CD4-positive, alpha-beta T cell treated with Interleukin-15 for 4 hours (primary cell): ENCODE measurements around the gene KLF18.
"Not testable (repeated sequence)": the region's sequence is repeated elsewhere in the genome, so short reads cannot be mapped to it uniquely, and the experiment has no call there.

Experiments used
- DNase-seq: peaks from one replicate; pipeline ENCODE4 v3.0.0-alpha.2; 2020; ENCODE audit warnings: low spot score

The KLF18 gene

DNA sequence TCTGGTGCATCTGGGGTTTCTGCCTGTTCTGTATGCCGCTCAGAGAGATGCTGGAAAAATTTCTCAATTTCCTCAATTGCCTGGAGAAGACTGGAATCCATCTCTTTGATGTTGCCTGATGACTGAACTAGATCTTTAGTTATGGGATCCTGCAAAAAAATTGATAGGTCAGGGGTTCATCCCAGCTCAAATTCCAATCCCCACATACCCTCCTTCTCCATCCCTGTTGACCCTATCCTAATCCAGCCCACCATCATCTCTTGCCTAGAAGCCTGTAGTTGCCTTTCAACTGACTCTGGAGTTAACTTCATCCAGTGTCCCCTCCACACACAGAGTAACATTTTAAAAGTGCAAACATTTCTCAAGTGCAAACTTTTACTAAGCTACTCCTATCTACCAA, at the start of gene KLF18:
Gene KLF18 (minus strand): TSS at position 101 of the 400 bp plus-strand sequence. CDS start 0 bp downstream, at position 101.
- DNase-seq, result no peak

DNA sequence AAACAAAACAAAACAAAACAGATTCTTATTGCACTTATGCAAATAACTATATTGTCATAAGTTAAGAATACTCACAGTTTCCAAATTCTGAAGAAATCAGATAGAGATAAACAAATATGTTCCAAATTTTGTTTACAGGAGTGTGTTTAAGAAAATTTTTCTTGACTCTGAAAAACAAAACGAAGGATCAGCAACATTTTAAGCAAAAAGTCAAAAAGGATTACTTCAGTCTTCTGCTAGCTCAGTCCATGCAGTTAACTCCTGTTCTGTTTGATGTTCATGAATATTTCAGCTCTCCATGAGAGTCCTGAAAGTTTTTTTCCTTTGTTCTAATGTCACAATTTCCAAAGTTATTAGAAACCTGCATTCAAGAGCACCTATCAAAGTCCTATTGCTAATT, 33.2 kb upstream of the KLF18 start:
- DNase-seq, result no peak

DNA sequence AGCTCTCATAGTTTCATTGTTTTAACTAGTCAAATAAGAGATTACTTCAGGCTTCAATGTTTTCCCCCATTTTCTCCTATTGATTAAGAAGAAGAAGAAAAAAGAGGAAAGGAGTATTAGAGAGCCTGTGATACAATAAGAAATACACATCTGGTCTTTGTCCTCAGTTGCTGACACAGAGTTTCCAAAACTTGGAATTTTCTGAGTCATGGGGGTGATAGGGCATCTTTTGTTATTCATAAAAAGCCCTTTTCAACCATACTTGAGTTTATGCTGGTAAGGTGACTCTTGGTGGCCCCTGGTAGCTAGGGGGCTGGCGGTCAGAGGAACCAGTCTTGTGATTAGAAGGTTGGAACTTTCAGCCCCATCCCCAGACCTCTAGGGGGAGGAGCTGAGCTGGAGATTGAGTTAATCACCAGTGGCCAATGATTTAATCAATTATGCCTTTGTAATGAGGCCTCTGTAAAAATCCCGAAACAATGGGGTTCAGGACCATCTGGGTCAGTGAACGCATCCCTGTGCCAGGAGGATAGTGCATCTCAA, 28.9 kb upstream of the KLF18 start:
- DNase-seq, result no peak

DNA sequence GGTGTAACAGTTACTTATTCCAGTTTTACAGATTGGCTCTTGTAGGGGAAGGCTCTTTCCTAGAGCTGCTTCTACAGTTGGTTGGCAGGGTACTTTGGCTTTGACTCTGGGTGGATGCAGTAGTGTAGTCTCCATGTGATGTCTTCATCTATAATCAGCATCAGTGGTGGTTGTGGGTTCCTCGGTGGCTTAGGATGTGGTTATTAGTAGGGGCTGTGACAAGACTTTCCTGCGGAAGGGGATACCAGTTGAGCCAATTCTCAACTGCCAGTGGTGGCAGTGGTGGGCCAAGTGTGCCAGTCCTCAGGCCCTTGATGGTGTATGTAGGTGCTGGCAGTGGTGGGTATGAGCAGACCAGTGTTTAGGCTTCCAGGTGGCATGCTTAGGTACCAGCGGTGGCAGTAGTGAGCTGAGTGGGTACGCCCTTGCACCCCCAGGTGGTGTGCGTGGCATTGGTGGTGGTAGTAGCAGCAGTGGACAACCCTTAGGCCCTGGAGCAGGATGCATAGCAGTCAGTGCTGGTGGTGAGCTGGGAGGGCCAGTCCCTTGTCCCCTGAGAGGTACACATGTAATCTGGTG, 27.2 kb upstream of the KLF18 start:
- no peak for DNase-seq

DNA sequence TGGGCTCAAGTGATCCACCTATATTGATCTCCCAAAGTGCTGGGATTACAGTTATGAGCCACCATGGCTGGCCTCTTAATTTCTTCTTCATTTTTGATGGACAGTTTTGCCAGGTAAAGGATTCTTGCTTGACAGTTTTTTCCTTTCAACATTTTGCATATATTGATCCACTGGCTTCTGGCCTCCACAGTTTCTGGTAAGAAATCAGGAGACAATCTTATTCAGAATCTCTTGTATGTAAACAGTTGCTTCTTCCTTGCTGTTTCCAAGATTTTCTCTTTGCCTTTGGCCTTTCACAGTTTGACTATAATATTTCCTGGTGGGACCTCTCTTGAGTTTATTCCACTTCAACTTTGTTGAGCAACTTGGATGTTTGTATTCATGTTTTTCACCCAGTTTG, 20.1 kb upstream of the KLF18 start:
- no peak for DNase-seq

DNA sequence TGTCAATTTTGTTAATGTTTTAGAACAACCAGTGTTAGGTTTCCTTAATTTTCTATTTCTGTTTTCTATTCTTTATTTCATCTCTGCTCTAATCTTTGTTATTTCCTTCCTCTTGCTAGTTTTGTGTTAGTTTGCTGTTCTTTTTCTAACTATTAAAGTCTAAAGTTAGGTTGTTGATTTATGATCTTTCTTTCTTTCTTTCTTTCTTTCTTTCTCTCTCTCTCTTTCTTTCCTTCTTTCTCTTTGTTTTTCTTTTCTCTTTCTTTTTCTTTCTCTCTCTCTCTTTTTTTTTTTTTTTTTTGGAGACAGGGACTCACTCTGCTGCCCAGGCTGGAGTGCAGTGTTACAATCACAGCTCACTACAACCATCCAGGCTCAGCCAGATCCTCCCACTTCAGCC, 17.4 kb upstream of the KLF18 start:
- no peak for DNase-seq

DNA sequence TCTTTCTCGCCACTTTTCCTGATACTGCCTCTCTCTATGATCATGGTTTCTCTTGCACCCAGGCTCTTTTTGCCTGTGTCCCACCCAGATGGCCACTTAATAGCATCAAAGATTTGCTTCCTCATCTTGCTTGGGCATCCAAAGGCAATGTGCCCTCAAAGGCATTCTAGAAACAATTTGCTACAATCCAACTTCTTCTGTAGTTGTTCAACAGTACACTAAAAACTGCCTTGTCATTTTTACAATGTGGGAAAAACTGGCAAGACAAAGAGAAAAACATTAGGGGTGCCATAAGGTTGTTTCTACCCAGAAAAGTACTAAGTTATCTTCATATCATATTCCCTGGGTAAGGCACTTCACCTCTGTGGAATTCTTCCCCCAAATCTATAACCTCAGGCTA, 16.5 kb upstream of the KLF18 start:
- DNase-seq, result no peak

DNA sequence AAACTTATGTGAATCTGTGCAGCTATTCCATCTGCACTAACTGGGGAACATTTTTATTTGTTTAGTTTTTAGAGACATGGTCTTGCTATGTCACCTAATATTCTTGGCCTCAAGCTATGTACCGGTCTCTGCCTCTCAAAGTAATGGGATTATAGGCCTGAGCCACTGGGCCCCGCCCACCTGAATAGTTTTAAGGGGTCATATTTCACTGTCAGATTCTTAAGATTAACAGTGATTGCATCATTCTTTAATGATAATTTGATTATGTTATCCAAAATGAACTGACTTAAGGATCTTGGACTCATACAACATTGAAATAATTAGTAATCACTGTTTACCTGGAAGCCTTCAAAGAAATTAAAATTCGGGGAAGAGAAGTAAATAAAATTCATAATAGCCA, 12.6 kb upstream of the KLF18 start:
- DNase-seq, result no peak

DNA sequence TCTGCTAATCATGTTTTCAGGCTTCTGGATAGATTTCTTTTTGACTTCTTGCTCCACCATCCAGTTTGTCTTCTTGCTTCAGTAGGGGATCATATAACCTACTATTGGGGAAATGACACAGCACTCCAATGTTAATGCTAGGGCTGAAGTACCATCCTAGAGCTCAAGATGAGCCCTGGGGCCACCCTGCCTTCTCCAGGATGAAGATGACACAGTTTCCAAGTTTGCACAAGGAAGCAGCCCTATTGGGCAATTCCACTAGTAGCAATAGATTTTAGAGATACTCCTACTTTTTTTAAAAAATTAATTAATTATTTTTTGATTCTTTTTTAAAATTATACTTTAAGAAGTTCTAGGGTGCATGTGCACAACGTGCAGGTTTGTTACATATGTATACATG, 11.3 kb upstream of the KLF18 start:
- no peak for DNase-seq

DNA sequence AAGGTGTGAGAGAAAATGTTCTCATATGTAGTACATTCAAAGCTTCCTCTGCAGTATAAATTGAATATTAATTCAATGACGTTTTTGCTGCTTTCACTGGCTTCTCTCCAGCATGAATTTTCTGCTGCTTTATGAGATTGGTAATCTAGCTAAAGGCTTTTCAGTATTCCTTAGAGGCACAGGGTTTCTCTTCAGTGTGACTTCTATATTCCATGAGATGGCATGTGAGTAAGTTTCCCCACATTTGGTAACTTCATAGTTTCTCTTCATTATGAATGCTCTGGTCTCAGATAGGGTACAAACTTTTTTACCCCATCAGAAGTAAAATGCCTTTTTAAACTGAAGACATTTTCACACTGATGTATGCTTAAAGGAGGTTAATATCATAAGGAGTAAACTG, 10.4 kb upstream of the KLF18 start:
- no peak for DNase-seq

DNA sequence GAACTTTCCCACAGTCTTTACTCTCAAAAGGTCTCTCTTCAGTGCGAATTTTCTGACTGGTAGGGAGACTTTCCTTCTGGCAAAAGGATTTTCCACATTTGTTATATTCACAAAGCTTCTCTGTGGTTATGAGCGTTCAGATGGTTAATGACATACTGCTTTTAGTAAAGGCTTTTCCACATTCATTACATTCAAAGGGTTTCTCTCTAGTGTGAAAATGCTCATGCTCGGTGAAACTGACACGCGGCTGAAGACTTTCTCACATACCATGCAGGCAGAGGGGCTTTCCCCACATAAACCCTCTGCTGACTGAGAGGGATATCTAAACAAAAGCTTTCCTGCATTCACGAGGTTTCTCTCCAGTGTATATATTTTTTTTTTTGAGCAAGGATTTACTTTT, 9.9 kb upstream of the KLF18 start:
- DNase-seq, result no peak

DNA sequence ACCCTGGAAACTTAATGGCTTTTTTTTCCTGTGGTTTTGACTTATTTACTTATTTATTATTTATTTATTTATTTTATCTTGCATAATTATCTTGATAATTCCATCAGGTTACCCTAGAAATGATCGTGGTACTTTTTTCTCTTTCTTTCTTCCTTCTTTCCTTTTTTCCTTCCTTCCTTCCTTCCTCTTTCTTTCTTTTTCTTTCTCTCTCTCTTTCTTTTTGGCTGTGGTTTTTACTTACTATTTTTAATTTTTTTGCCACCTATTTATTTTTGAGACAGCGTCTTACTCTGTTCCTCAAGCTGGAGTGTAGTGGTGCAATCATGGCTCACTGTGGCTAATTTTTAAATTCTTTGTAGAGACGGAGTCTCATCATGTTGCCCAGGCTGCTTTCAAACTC, 6.2 kb upstream of the KLF18 start:
- DNase-seq, result no peak

DNA sequence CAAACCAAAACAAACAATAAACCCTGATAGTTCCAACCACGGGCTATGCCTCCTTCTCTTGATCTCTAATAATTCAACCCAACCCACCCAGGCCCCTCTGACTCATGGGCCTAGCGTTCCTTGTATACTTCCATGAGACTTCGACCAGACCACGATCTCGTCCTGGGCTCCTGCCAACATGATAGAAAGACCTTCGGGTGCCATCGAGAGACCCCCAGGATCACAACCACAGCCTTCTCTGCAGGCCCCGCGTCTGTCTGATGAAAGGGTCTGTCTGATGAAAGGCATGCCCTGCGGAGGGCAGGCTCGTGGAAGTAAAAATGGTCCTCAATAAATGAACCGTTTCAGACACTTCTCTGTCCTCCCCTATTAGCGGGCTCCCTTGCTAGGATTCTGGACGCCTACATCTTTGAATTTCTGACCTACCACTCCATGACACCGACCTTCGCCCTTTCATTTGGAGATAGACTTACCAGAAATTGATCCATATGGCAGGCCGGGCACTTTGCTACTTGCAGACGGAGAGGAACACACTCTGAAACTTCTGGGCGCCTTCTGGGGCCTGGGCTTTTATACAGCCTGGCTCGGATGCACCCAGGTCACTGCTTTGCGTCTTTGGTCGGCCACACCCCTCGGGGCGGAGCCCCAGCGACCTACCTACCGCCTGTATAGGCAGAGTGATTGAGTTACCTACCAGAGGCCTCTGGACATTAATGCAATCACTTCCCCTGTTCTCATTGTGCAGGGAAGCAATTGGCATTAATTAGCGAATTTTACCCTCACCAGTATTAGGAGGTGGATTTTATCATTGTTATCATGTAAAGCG, 5.3 kb upstream of the KLF18 start:
- DNase-seq, result no peak

DNA sequence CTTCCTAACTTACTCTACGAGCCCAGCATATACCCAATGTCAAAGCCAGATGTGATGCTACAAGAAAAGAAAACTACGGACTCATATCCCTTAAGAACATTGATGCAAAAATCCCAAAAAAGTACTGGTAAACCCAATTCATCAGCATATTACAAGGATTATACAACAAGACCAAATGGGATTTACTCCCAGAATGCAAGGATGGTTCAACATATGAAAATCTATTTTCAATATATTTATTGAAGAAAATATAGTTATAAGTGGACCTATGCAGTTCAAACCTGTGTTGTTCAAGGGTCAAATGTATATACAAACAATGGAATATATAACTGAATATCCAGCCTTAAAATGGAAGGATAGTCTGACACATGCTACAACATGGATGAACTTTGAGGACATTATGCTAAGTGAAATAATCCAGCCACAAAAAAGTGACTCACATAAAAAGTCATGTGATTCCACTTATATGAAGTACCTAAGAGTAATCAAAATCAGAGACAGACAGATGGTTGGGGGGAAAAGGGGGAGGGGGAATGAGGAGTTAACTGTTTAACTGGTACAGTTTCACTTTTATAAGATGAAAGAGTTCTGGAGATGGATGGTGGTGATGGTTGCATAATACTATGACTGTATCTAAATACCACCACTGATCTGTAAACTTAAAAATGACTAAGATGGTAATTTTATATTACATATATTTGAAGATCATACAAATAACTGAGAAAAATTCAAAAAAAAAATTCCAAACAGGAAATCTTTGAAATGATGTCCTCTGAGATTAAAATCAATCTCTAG, 3.7 kb upstream of the KLF18 start:
- no peak for DNase-seq

DNA sequence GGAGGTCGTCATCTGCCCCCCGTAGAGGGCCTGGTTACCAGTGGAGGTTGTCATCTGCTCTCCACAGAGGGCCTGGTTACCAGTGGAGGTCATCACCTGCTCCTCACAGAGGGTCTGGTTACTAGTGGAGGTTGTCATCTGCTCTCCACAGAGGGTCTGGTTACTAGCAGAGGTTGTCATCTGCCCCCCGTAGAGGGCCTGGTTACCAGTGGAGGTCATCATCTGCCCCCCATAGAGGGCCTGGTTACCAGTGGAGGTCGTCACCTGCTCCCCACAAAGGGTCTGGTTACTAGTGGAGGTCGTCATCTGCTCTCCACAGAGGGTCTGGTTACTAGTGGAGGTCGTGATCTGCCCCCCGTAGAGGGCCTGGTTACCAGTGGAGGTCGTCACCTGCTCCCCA, 1.9 kb downstream of the KLF18 start:
- not testable (repeated sequence) for DNase-seq

DNA sequence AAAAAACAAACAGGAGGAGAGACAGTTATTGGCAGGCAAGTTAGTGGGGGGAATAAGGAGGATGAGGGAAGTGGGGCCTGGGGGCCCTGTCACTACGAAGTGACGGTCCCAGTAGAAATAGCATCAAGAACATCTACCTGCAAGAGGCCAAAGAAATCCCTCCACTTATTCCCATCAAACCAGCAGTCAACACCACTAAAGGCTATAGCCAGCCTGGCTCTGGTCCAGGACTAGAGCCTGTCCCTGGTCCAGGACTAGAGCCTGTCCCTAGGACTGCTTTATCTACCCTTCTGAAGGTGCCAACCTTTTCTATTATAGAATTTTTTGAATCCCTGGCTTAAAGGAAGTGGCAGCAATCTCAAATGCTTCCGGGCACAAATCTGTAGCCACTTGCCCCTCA, 3.2 kb downstream of the KLF18 start:
- no peak for DNase-seq

DNA sequence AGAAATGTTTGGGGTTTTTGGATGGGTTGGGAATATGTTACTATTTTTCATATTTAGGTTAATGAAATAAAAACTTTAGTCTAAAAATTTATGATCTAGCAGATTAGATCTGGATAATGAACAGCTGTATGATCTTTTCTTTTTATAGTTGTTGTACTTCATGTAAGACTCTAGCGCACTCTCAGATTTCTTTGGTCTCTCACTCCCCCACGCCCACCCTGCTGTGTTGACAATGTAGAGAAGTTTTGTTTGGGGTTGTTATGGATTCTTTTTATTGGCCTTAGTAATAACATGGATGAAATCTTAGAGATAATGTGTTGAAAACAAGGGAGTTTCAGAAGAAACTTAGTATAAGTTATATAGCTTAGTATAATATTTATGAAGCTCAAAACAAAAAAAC, 5.5 kb downstream of the KLF18 start:
- no peak for DNase-seq

DNA sequence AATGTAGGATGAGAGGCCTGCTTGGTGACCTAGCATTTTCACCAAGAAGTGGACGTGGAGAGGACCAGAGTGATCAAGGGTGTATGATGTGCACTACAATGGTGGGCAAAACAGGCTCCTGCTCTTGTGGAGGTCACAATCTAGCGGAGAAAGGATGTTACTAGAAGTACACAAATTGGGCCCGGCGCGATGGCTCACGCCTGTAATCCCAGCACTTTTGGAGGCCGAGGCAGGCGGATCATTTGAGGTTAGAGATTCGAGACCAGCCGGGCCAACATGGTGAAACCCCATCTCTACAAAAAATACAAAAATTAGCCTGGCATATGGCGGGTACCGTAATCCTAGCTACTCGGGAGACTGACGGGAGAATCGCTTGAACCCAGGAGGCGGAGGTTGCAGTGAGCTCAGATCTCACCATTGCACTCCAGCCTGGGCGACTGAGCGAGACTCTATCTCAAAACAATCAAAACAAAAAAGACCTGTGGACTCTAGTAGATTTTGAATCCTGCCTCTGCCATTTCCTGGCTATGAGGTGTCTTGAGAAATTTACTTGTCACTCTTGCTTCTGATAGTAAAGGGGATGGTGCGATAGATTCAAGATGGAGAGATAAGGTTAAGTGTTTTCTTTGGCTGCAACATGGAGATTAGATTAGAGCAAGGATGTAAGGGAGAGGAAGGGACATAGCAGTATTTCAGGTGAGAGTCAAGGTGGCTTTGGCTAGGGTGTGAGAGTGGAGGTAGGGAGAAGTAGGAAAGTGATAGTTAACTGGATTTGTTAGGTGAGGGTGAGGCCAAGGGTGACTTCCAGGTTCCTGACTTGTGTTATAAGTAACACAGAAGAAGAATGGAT, 7.1 kb downstream of the KLF18 start:
- DNase-seq, result no peak

DNA sequence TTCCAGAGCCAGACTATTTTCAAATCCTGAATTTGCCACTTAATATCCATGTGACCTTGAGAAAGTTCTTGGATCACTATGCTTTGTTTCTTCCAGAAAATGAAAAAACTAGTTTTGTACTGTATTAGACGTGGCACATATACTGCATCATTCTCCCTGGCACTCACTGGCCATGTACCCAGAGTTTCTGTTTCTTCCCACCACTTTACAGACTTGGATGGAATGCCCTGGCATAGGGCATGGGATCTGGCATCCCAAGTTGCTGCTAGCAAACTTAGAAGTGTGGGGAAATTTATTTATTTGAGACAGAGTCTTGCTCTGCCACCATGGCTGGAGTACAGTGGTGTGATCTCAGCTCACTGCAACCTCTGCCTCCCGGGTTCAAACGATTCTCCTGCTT, 10.0 kb downstream of the KLF18 start:
- DNase-seq, result no peak

DNA sequence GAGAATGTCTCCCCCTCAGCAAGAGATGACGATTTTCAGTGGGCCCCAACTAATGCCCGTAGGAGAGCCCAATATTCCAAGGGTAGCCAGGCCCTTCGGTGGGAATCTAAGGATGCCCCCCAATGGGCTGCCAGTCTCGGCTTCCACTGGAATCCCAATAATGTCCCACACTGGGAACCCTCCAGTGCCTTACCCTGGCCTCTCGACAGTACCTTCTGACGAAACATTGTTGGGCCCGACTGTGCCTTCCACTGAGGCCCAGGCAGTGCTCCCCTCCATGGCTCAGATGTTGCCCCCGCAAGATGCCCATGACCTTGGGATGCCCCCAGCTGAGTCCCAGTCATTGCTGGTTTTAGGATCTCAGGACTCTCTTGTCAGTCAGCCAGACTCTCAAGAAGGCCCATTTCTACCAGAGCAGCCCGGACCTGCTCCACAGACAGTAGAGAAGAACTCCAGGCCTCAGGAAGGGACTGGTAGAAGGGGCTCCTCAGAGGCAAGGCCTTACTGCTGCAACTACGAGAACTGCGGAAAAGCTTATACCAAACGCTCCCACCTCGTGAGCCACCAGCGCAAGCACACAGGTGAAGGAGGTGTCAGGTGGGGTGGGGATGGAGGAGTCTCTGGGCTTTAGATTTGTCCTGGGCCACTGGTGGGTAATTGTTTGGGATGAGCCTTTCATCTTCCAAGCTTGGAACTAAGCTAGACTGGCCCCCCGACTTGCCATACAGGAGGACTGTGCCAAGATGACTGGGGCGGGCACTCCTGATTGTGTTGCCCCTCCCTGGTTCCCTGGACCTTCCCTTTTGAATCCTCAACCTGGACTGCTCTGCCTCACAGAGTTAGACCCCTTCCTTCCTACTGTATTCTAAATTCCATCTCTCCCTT, 11.6 kb downstream of the KLF18 start:
- no peak for DNase-seq

DNA sequence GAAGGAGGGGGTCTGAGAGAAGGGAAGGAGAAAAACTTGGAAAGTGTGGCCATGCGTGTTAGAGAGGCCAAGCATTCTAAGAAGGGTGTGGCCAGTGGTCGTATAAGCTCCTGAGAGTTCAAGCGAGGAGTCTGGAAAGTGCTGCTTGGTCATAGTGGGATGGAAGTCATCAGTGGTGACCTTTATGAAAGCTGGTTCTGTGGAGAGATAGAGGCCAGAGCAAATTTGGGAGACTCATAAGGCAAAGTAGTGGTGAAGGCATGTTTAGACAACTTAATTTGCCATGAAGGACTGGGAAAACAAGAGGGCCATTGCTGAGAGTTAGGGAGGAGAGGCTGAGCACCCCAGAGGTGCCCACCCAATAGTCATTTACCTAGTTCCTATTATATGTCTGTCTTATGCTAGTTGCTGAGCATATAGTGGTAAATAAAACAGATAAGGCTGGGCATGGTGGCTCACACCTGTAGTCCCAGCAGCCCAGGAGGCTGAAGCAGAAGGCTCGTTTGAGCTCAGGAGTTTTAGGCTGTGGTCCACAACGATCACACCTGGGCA, 21.0 kb downstream of the KLF18 start:
- no peak for DNase-seq
